NCI-H446 treated with DMSO at 0.1 percent for 48 hours (cell line): ENCODE results near the gene FBXL20.
"Not testable (repeated sequence)": the region's sequence is repeated elsewhere in the genome, so short reads cannot be mapped to it uniquely, and the experiment has no call there.

Experiments used
- DNase-seq: peaks from one replicate; lab custom pipeline; 2025; lab: John Stamatoyannopoulos, UW

Gene FBXL20

GRCh38 chr17:39250076-39250475, 151.3 kb downstream of the FBXL20 start:
- not testable (repeated sequence) for DNase-seq

GRCh38 chr17:39246274-39246673, 155.2 kb downstream of the FBXL20 start:
- DNase-seq, result no peak

- DNase-seq, result peak; percentile 18
Measured at GRCh38 chr17:39244600-39245570, 156.5 kb downstream of the FBXL20 start.

GRCh38 chr17:39244016-39244599, 157.3 kb downstream of the FBXL20 start:
- no peak for DNase-seq

GRCh38 chr17:39243155-39243554, 158.3 kb downstream of the FBXL20 start:
- DNase-seq, result no peak

- no peak for DNase-seq
Measured at GRCh38 chr17:39240631-39241030, 160.8 kb downstream of the FBXL20 start.

GRCh38 chr17:39239640-39240314, 161.6 kb downstream of the FBXL20 start:
- no peak for DNase-seq

GRCh38 chr17:39238311-39238972, 163.0 kb downstream of the FBXL20 start:
- DNase-seq, result no peak

- no peak for DNase-seq
Measured at GRCh38 chr17:39237586-39237985, 163.8 kb downstream of the FBXL20 start.

- DNase-seq, result no peak
Measured at GRCh38 chr17:39236981-39237441, 164.4 kb downstream of the FBXL20 start.

GRCh38 chr17:39236450-39236927, 164.9 kb downstream of the FBXL20 start:
- DNase-seq, result no peak

GRCh38 chr17:39235555-39236449, 165.6 kb downstream of the FBXL20 start:
- DNase-seq, result peak; percentile 41

- no peak for DNase-seq
Measured at GRCh38 chr17:39231591-39232551, 169.6 kb downstream of the FBXL20 start.

- no peak for DNase-seq
Measured at GRCh38 chr17:39231091-39231561, 170.3 kb downstream of the FBXL20 start.

GRCh38 chr17:39230361-39230760, 171.1 kb downstream of the FBXL20 start:
- DNase-seq, result no peak

GRCh38 chr17:39229274-39229913, 172.0 kb downstream of the FBXL20 start:
- no peak for DNase-seq

GRCh38 chr17:39227364-39227919, 174.0 kb downstream of the FBXL20 start:
- no peak for DNase-seq

- peak; percentile 36 for DNase-seq
Measured at GRCh38 chr17:39225959-39226683, 175.3 kb downstream of the FBXL20 start.
